ENCODE results near the gene CDIPT. TPM values are rescaled to one million over a fixed set of nuclear protein-coding genes. Genes with fewer than 3 reads are reported as not detected.
A peak's percentile ranks its signal among the peaks of the same experiment; 100 is the strongest.

Gene CDIPT
- total and polyA plus RNA-seq, 10 of the 15 experiments (the other 5 are each of a cell fraction or from before 2014, with no cell fraction given): 0.87 to 36.4 (median 27.1) TPM

DNA sequence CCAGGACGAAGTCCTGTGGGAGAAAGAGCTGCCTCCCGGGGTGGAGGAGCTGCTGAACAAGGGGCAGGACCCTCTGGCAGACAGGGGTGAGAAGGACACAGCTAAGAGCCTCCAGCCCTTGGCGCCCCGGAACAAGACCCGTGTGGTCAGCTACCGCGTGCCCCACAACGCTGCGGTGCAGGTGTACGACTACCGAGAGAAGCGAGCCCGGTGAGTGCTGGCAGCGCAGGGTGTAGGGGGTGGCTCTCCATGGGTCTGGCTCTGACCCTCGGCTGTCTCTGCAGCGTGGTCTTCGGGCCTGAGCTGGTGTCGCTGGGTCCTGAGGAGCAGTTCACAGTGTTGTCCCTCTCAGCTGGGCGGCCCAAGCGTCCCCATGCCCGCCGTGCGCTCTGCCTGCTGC is 21.4 kb downstream of the CDIPT start:
- ATAC-seq (no peak), DNase-seq (ENCODE audit: low read depth, low spot score) (no peak), FAIRE-seq (no peak)
- ChIA-PET CTCF (no interaction called here), SMC1A (ENCODE audit: uncharacterized antibody, unreplicated experiment) (no interaction called here), POLR2A (no interaction called here), RAD21 (ENCODE audit: unreplicated experiment) (interaction anchor here (0.5 kb wide), 1 partner anchor 14 kb away, joined by 3 read pairs; no protein-coding TSS in a partner anchor)
- H3K4me1 ChIP-seq (ENCODE audit: control insufficient read depth, insufficient read depth, low read length): no peaks in the 10 kb centered on the region
- no peaks in the 10 kb centered on the region for H3K9me3 ChIP-seq (replicated peaks; ENCODE audit: control insufficient read depth, insufficient read depth, low read length)
- WGBS (ENCODE audit: insufficient coverage, insufficient replicate concordance, low lambda C conversion rate, missing lambda C conversion rate): 90% methylated on average over 23 of the region's 23 CpGs
- no peak overlapping the region for H3K9ac ChIP-seq (ENCODE audit: control insufficient read depth, insufficient read depth, low read length)
- no peak overlapping the region for H3K4me2 ChIP-seq (ENCODE audit: control insufficient read depth, insufficient read depth)
- intact Hi-C loops (cut with micrococcal nuclease; ENCODE audit: unreplicated experiment) (no loop called here), in situ Hi-C loops (cut with MboI) (no loop called here)
- no peak overlapping the region for H2AFZ ChIP-seq (ENCODE audit: control insufficient read depth, low read depth, low read length)
- no peaks in the 10 kb centered on the region for H4K20me1 ChIP-seq (ENCODE audit: control insufficient read depth, insufficient read depth)
- H3K36me3 ChIP-seq (ENCODE audit: control insufficient read depth in 2 of 2, insufficient read depth in 2 of 2, low read length in 1 of 2): peaks cover 3 to 10% of the 10 kb centered on the region in 2 experiments; a peak in 3 of 4 replicates
- H3K79me2 ChIP-seq (ENCODE audit: control insufficient read depth, insufficient read depth, low read length): no peaks in the 10 kb centered on the region
- no peak for TF ChIP-seq FOXM1 (IDR thresholded peaks at IDR 0.05; ENCODE audit: low read depth, low read length)
- TF ChIP-seq POLR2A (IDR thresholded peaks at IDR 0.05; ENCODE audit: low read depth, low read length): 0 out of 2 replicates have a peak, but pooled peaks have one; percentile 35
- H3K27ac ChIP-seq (ENCODE audit: control insufficient read depth, insufficient read depth): no peak overlapping the region
- H3K27me3 ChIP-seq (replicated peaks in 1 of 2; ENCODE audit: control insufficient read depth in 2 of 2, insufficient read depth in 2 of 2, low read length in 1 of 2): no peaks in the 10 kb centered on the region
- no peak overlapping the region for H3K4me3 ChIP-seq
- BruUV-seq (replicated peaks): no TSS peak

DNA sequence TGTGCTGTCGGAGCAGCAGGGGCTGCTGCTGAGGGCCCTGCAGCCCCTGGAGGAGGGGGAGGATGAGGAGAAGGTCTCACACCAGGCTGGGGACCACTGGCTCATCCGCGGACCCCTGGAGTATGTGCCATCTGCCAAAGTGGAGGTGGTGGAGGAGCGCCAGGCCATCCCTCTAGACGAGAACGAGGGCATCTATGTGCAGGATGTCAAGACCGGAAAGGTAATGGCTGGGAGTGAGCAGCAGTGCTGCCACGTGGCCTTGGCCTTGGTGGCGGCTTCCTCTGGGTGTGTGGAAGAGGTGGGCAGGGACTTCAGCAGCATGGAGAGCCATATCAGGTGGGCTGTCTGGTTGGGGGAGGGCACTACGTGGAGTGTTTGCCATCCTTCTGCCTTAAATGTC is 22.8 kb downstream of the CDIPT start:
- Histone ChIP-seq H3K9ac (ENCODE audit: control insufficient read depth, insufficient read depth, low read length) (no peak overlapping the region), H3K27me3 (replicated peaks in 1 of 2; ENCODE audit: control insufficient read depth in 2 of 2, insufficient read depth in 2 of 2, low read length in 1 of 2) (no peaks in the 10 kb centered on the region), H2AFZ (ENCODE audit: control insufficient read depth, low read depth, low read length) (no peak overlapping the region), H3K4me2 (ENCODE audit: control insufficient read depth, insufficient read depth) (no peak overlapping the region), H4K20me1 (ENCODE audit: control insufficient read depth, insufficient read depth) (no peaks in the 10 kb centered on the region), H3K79me2 (ENCODE audit: control insufficient read depth, insufficient read depth, low read length) (no peaks in the 10 kb centered on the region), H3K36me3 (ENCODE audit: control insufficient read depth in 2 of 2, insufficient read depth in 2 of 2, low read length in 1 of 2) (peaks cover 3 to 8% of the 10 kb centered on the region in 2 experiments; a peak in 3 of 4 replicates), H3K4me1 (ENCODE audit: control insufficient read depth, insufficient read depth, low read length) (no peaks in the 10 kb centered on the region), H3K27ac (ENCODE audit: control insufficient read depth, insufficient read depth) (no peak overlapping the region), H3K4me3 (no peak overlapping the region), H3K9me3 (replicated peaks; ENCODE audit: control insufficient read depth, insufficient read depth, low read length) (no peaks in the 10 kb centered on the region)
- intact Hi-C loops (cut with micrococcal nuclease; ENCODE audit: unreplicated experiment) (no loop called here), in situ Hi-C loops (cut with MboI) (no loop called here)
- TF ChIP-seq ZZZ3 (IDR thresholded peaks at IDR 0.05; ENCODE audit: control insufficient read depth, insufficient read length, low read depth) (no peak), IKZF1 (conservative IDR thresholded peaks at IDR 0.05) (no peak), POLR2A (IDR thresholded peaks at IDR 0.05; ENCODE audit: low read depth, low read length) (0 out of 2 replicates have a peak, but pooled peaks have one; percentile 14), FOXM1 (IDR thresholded peaks at IDR 0.05; ENCODE audit: low read depth, low read length) (no peak), RUNX3 (IDR thresholded peaks at IDR 0.05; ENCODE audit: low read length) (no peak), CBX3 (IDR thresholded peaks at IDR 0.05; ENCODE audit: borderline replicate concordance, low read depth) (no peak)
- TF ChIP-seq, protein P1, sequence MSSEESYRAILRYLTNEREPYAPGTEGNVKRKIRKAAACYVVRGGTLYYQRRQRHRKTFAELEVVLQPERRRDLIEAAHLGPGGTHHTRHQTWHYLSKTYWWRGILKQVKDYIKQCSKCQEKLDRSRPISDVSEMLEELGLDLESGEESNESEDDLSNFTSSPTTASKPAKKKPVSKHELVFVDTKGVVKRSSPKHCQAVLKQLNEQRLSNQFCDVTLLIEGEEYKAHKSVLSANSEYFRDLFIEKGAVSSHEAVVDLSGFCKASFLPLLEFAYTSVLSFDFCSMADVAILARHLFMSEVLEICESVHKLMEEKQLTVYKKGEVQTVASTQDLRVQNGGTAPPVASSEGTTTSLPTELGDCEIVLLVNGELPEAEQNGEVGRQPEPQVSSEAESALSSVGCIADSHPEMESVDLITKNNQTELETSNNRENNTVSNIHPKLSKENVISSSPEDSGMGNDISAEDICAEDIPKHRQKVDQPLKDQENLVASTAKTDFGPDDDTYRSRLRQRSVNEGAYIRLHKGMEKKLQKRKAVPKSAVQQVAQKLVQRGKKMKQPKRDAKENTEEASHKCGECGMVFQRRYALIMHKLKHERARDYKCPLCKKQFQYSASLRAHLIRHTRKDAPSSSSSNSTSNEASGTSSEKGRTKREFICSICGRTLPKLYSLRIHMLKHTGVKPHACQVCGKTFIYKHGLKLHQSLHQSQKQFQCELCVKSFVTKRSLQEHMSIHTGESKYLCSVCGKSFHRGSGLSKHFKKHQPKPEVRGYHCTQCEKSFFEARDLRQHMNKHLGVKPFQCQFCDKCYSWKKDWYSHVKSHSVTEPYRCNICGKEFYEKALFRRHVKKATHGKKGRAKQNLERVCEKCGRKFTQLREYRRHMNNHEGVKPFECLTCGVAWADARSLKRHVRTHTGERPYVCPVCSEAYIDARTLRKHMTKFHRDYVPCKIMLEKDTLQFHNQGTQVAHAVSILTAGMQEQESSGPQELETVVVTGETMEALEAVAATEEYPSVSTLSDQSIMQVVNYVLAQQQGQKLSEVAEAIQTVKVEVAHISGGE (CRISPR knock-in tag; IDR thresholded peaks at IDR 0.05): no peak
- TF ChIP-seq, protein P2, sequence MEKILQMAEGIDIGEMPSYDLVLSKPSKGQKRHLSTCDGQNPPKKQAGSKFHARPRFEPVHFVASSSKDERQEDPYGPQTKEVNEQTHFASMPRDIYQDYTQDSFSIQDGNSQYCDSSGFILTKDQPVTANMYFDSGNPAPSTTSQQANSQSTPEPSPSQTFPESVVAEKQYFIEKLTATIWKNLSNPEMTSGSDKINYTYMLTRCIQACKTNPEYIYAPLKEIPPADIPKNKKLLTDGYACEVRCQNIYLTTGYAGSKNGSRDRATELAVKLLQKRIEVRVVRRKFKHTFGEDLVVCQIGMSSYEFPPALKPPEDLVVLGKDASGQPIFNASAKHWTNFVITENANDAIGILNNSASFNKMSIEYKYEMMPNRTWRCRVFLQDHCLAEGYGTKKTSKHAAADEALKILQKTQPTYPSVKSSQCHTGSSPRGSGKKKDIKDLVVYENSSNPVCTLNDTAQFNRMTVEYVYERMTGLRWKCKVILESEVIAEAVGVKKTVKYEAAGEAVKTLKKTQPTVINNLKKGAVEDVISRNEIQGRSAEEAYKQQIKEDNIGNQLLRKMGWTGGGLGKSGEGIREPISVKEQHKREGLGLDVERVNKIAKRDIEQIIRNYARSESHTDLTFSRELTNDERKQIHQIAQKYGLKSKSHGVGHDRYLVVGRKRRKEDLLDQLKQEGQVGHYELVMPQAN (conservative IDR thresholded peaks at IDR 0.05): no peak
- ChIA-PET RAD21 (ENCODE audit: unreplicated experiment) (interaction anchor here (0.7 kb wide), 1 partner anchor 7 kb away, joined by 4 read pairs; no protein-coding TSS in a partner anchor), POLR2A (interaction anchor here (0.7 kb wide), 2 partner anchors 21 to 111 kb away, joined by 4 read pairs; no protein-coding TSS in a partner anchor), SMC1A (ENCODE audit: uncharacterized antibody, unreplicated experiment) (no interaction called here), CTCF (no interaction called here)
- no TSS peak for BruUV-seq (replicated peaks)
- ATAC-seq (no peak), FAIRE-seq (no peak), DNase-seq (ENCODE audit: low read depth, low spot score) (no peak)
- 82% methylated on average over 10 of the region's 10 CpGs for WGBS (ENCODE audit: insufficient coverage, insufficient replicate concordance, low lambda C conversion rate, missing lambda C conversion rate)
